ENCODE results near the gene MED26. TPM values are rescaled to one million over a fixed set of nuclear protein-coding genes. Genes with fewer than 3 reads are reported as not detected.

MED26 gene
- total and polyA plus RNA-seq, 2 of the 13 experiments (the other 11 are each of a cell fraction or from before 2014, with no cell fraction given), result 3.5 to 3.8 TPM

DNA sequence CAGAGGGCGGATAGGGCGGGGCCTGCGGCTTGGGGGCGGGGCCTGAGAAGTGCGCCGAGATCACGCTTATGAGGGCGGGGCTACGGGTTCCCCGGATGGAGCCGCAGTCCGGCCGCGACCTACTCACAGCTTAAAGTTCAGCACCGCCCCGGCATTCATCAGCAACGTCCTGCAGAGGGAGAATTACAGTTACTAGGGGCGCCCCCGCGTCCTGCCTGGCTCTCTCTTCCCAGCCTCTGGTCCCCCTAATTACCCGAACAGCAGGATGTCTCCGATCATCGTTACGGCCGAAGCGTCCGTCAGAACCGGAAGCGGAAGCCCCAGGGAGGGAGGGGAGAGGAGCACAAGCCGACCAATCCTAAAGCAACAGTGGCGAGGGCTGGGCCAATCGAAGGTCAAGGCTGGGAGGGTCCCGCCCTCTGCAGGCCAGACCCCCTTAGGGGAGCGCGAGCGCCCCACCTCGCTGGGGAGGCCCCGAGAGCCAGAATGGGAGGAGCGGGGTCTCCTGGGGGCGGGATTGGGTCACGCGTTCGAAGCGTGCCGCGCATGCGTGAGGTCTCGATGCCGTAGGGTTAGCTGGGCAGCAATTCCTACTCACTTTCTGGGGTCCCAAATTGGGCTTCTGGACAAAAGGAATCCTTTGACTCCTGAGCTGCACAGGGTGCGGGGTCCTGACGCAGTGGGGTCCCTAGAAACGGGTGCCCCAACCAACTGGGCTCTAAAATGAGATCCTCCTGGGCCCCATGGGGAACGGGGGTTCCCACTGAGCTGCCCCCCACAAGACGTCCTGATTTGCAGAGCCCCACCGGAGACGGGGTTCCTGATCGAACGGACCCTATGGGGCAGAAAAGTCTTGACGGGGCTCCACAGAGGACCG lies 32.1 kb upstream of the MED26 start, which contains the start of gene SMIM7 (continued):
- TF ChIP-seq, protein P1, sequence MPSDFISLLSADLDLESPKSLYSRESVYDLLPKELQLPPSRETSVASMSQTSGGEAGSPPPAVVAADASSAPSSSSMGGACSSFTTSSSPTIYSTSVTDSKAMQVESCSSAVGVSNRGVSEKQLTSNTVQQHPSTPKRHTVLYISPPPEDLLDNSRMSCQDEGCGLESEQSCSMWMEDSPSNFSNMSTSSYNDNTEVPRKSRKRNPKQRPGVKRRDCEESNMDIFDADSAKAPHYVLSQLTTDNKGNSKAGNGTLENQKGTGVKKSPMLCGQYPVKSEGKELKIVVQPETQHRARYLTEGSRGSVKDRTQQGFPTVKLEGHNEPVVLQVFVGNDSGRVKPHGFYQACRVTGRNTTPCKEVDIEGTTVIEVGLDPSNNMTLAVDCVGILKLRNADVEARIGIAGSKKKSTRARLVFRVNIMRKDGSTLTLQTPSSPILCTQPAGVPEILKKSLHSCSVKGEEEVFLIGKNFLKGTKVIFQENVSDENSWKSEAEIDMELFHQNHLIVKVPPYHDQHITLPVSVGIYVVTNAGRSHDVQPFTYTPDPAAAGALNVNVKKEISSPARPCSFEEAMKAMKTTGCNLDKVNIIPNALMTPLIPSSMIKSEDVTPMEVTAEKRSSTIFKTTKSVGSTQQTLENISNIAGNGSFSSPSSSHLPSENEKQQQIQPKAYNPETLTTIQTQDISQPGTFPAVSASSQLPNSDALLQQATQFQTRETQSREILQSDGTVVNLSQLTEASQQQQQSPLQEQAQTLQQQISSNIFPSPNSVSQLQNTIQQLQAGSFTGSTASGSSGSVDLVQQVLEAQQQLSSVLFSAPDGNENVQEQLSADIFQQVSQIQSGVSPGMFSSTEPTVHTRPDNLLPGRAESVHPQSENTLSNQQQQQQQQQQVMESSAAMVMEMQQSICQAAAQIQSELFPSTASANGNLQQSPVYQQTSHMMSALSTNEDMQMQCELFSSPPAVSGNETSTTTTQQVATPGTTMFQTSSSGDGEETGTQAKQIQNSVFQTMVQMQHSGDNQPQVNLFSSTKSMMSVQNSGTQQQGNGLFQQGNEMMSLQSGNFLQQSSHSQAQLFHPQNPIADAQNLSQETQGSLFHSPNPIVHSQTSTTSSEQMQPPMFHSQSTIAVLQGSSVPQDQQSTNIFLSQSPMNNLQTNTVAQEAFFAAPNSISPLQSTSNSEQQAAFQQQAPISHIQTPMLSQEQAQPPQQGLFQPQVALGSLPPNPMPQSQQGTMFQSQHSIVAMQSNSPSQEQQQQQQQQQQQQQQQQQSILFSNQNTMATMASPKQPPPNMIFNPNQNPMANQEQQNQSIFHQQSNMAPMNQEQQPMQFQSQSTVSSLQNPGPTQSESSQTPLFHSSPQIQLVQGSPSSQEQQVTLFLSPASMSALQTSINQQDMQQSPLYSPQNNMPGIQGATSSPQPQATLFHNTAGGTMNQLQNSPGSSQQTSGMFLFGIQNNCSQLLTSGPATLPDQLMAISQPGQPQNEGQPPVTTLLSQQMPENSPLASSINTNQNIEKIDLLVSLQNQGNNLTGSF (CRISPR knock-in tag; IDR thresholded peaks at IDR 0.05), result peak; percentile 85; the same call in 1 of the 2 replicates
- TF ChIP-seq ZNF160 (CRISPR knock-in tag; IDR thresholded peaks at IDR 0.05), result no peak
- no peak for TF ChIP-seq KDM1A (CRISPR knock-in tag; IDR thresholded peaks at IDR 0.05)
- TF ChIP-seq MEF2D (CRISPR knock-in tag; IDR thresholded peaks at IDR 0.05), result no peak; the same call in 1 of the 2 replicates
- no peak for TF ChIP-seq JDP2 (CRISPR knock-in tag; IDR thresholded peaks at IDR 0.05; ENCODE audit: borderline replicate concordance)
- peak; percentile 85; the same call in 1 of the 2 replicates for TF ChIP-seq ZSCAN9 (CRISPR knock-in tag; IDR thresholded peaks at IDR 0.05; ENCODE audit: borderline replicate concordance)

DNA sequence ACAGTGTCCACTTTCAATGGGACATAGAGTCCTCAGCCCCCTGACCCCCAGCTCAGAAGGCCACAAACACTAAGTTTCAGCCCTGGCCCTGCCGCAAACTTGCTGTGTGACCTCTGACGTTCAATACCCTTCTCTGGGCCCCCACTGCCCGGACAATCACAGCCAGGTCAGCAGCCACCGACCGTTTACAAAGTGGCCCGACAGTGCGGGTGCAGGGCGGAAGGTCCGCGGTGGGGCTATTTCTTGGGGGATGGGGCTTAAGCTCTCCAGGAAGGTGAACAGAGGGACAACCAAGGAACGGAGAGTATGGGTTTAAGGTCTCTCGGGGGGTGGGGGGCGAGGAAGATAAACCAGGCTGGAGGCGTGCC lies 31.4 kb upstream of the MED26 start:
- FAIRE-seq (no peak), ATAC-seq (peak; percentile 12; the same call in 2 of the 3 replicates), DNase-seq (ENCODE audit: low spot score) (no peak)
- H3K4me3 ChIP-seq (replicated peaks in 1 of 3; ENCODE audit: insufficient read depth in 1 of 3, low read depth in 2 of 3, low read length in 3 of 3), result peak overlapping the region; percentile 87 to 99 (median 98)
- in situ Hi-C loops (cut with HindIII; ENCODE audit: extremely low pct_ligation_motif_present, low pct_unique_long_range_greater_than_20kb) (no loop called here), intact Hi-C loops (cut with micrococcal nuclease; ENCODE audit: unreplicated experiment) (no loop called here)
- ChIA-PET CTCF (ENCODE audit: low intra/inter-chr PET ratio, low total read pairs) (no interaction called here), POLR2A (interaction anchor here (1.1 to 2.4 kb wide), 4 partner anchors 17 to 195 kb away, joined by 3 to 9 read pairs (median 4); partner anchors contain the start of genes C19orf44 and CALR3)
- BruUV-seq (replicated peaks), result TSS peak; percentile 61
- peaks cover 32% of the 10 kb centered on the region for H3K79me2 ChIP-seq (ENCODE audit: insufficient read depth, low read length)
- peaks cover 22% of the 10 kb centered on the region for H4K20me1 ChIP-seq (ENCODE audit: insufficient read depth, low read length)
- no peak overlapping the region for H2AFZ ChIP-seq (ENCODE audit: low read length)
- peak overlapping the region; percentile 86 for H3K9ac ChIP-seq (ENCODE audit: insufficient read depth, low read depth, low read length)
- no peaks in the 10 kb centered on the region; a peak in 1 of 5 replicates for H3K27me3 ChIP-seq (ENCODE audit: control insufficient read depth in 1 of 2, insufficient read depth in 2 of 2, low read length in 2 of 2)
- H3K9me3 ChIP-seq (ENCODE audit: low read length), result no peaks in the 10 kb centered on the region
- WGBS (ENCODE audit: low lambda C conversion rate), result 0% methylated on average over 14 of the region's 14 CpGs
- H3K4me1 ChIP-seq (ENCODE audit: insufficient read depth, low read length), result peaks cover 47% of the 10 kb centered on the region
- H3K36me3 ChIP-seq (replicated peaks in 1 of 2; ENCODE audit: control insufficient read depth in 1 of 2, insufficient read depth in 2 of 2, low read length in 2 of 2), result peaks cover 19 to 37% of the 10 kb centered on the region in 2 experiments
- peak overlapping the region; percentile 90 for H3K27ac ChIP-seq (ENCODE audit: extremely low read length, insufficient read depth, low read length)
- H3K4me2 ChIP-seq (ENCODE audit: low read depth, low read length), result peak overlapping the region; percentile 99
- TF ChIP-seq HNRNPK (IDR thresholded peaks at IDR 0.05; ENCODE audit: low read depth, low read length, poor library complexity, severe bottlenecking), result no peak
- 0 out of 2 replicates have a peak, but pooled peaks have one; percentile 2 for TF ChIP-seq ZNF232 (CRISPR knock-in tag; IDR thresholded peaks at IDR 0.05; ENCODE audit: borderline replicate concordance)
- TF ChIP-seq MED13 (CRISPR knock-in tag; IDR thresholded peaks at IDR 0.05), result no peak; the same call in 1 of the 2 replicates
- TF ChIP-seq ZNF879 (CRISPR knock-in tag; IDR thresholded peaks at IDR 0.05), result no peak
- peak; percentile 99 for TF ChIP-seq ZNF768 (CRISPR knock-in tag; IDR thresholded peaks at IDR 0.05)
- TF ChIP-seq ZNF296 (CRISPR knock-in tag; conservative IDR thresholded peaks at IDR 0.05), result no peak
- no peak for TF ChIP-seq RFXANK (CRISPR knock-in tag; IDR thresholded peaks at IDR 0.05)
- TF ChIP-seq, protein P2, sequence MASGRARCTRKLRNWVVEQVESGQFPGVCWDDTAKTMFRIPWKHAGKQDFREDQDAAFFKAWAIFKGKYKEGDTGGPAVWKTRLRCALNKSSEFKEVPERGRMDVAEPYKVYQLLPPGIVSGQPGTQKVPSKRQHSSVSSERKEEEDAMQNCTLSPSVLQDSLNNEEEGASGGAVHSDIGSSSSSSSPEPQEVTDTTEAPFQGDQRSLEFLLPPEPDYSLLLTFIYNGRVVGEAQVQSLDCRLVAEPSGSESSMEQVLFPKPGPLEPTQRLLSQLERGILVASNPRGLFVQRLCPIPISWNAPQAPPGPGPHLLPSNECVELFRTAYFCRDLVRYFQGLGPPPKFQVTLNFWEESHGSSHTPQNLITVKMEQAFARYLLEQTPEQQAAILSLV (CRISPR knock-in tag; IDR thresholded peaks at IDR 0.05; ENCODE audit: borderline replicate concordance), result no peak
